Neural progenitor cell (in vitro differentiated cells): ENCODE data around the gene NFIL3.

Experiments
- EZH2 ChIP-seq: fragments of 200-600 bp; sonication (generic); IDR thresholded peaks from 2 replicates; pipeline ENCODE4 v1.6.1; 2017; ENCODE audit warnings: antibody characterized with exemption, mild to moderate bottlenecking, moderate library complexity
- EZH2phosphoT487 ChIP-seq: fragments of 200-600 bp; sonication (generic); IDR thresholded peaks from 2 replicates; pipeline ENCODE4 v1.6.1; 2017; ENCODE audit warnings: antibody characterized with exemption
- TF ChIP-seq, protein P1 (sequence below): fragments of 200-600 bp; sonication (generic); IDR thresholded peaks from 2 replicates; pipeline ENCODE4 v1.5.1; 2017; ENCODE audit warnings: antibody characterized with exemption, mild to moderate bottlenecking

DNA sequence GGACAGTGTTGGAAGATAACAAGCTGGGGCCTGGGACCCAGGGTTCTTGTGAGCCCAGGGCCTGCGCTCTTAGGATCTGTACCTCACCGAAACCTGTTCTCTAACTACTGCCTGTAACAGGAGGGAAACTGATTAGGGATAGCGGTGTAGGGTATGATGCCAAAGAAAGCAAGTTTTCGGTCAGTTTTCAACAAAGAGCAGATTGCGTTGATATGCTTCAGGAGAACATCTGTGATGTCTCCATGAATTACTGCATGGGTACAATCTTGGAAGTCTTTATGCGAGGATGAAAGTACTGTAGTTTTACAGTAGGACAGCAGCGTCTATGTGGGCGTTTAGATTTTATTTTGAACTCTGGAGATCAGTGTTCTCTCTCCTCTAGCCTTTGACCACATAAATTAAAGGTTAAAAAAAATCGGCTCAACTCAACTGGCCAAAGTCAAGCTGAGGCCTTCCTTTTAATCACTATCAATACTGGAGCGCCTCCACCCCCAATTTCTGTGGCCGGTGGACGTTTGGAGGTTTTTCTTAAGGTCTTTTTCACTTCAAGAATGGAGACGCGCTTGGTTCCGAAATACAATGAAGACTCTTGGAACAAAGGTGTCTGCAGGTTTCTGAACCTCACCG lies 3.0 kb downstream of the NFIL3 start:
- TF ChIP-seq, protein P1, sequence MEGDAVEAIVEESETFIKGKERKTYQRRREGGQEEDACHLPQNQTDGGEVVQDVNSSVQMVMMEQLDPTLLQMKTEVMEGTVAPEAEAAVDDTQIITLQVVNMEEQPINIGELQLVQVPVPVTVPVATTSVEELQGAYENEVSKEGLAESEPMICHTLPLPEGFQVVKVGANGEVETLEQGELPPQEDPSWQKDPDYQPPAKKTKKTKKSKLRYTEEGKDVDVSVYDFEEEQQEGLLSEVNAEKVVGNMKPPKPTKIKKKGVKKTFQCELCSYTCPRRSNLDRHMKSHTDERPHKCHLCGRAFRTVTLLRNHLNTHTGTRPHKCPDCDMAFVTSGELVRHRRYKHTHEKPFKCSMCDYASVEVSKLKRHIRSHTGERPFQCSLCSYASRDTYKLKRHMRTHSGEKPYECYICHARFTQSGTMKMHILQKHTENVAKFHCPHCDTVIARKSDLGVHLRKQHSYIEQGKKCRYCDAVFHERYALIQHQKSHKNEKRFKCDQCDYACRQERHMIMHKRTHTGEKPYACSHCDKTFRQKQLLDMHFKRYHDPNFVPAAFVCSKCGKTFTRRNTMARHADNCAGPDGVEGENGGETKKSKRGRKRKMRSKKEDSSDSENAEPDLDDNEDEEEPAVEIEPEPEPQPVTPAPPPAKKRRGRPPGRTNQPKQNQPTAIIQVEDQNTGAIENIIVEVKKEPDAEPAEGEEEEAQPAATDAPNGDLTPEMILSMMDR: no peak
- TF ChIP-seq EZH2 (no peak), EZH2phosphoT487 (no peak)
